Measurements from ENCODE around the gene SGPL1. TPM values are rescaled to one million over a fixed set of nuclear protein-coding genes. Genes with fewer than 3 reads are reported as not detected.
"Not testable (repeated sequence)": the region's sequence is repeated elsewhere in the genome, so short reads cannot be mapped to it uniquely, and the experiment has no call there.

Gene SGPL1
- total RNA-seq (2014; rRNA removed; shearing (Covaris generic)), result 24.4 and 28.3 TPM in 2 replicates
- 20.3 and 23.4 TPM in 2 replicates for polyA plus RNA-seq (2015; cell fraction: cytosol; rRNA removed)
- 35.4 and 36.7 TPM in 2 replicates for polyA plus RNA-seq (2015; cell fraction: nucleus; rRNA removed)

GRCh38 chr10:70815504-70816219 is at the start of gene SGPL1:
SGPL1 (plus strand) TSS chr10:70815948; CDS start chr10:70816854, 906 bp downstream.
- peak; percentile 76 for DNase-seq (ENCODE audit: low read depth)

GRCh38 chr10:70768026-70768685 is 47.6 kb upstream of the SGPL1 start:
- not testable (repeated sequence) for DNase-seq (ENCODE audit: low read depth)

GRCh38 chr10:70769121-70769520 is 46.6 kb upstream of the SGPL1 start:
- no peak for DNase-seq (ENCODE audit: low read depth)

- no peak for DNase-seq (ENCODE audit: low read depth)
Observed at GRCh38 chr10:70770001-70770400, 45.7 kb upstream of the SGPL1 start.

GRCh38 chr10:70770516-70770915 is 45.2 kb upstream of the SGPL1 start:
- DNase-seq (ENCODE audit: low read depth), result not testable (repeated sequence)

GRCh38 chr10:70771311-70772194 is 44.2 kb upstream of the SGPL1 start:
- no peak for DNase-seq (ENCODE audit: low read depth)

GRCh38 chr10:70772627-70773026 is 43.1 kb upstream of the SGPL1 start:
- no peak for DNase-seq (ENCODE audit: low read depth)

- no peak for DNase-seq (ENCODE audit: low read depth)
Observed at GRCh38 chr10:70773461-70773860, 42.3 kb upstream of the SGPL1 start.

GRCh38 chr10:70773965-70774809 is 41.6 kb upstream of the SGPL1 start:
- no peak for DNase-seq (ENCODE audit: low read depth)

GRCh38 chr10:70774810-70775678 is 40.7 kb upstream of the SGPL1 start:
- no peak for DNase-seq (ENCODE audit: low read depth)

GRCh38 chr10:70775679-70776454 is 39.9 kb upstream of the SGPL1 start:
- DNase-seq (ENCODE audit: low read depth), result no peak

- no peak for DNase-seq (ENCODE audit: low read depth)
Observed at GRCh38 chr10:70776455-70777005, 39.2 kb upstream of the SGPL1 start.

GRCh38 chr10:70777063-70777875 is 38.5 kb upstream of the SGPL1 start:
- DNase-seq (ENCODE audit: low read depth), result no peak

- DNase-seq (ENCODE audit: low read depth), result no peak
Observed at GRCh38 chr10:70778267-70778924, 37.4 kb upstream of the SGPL1 start.

GRCh38 chr10:70779088-70779487 is 36.7 kb upstream of the SGPL1 start:
- no peak for DNase-seq (ENCODE audit: low read depth)

GRCh38 chr10:70779511-70780369 is 36.0 kb upstream of the SGPL1 start:
- no peak for DNase-seq (ENCODE audit: low read depth)

Data from HT1080 (cell line).